Measurements from ENCODE around the gene TTC39A.

DNA sequence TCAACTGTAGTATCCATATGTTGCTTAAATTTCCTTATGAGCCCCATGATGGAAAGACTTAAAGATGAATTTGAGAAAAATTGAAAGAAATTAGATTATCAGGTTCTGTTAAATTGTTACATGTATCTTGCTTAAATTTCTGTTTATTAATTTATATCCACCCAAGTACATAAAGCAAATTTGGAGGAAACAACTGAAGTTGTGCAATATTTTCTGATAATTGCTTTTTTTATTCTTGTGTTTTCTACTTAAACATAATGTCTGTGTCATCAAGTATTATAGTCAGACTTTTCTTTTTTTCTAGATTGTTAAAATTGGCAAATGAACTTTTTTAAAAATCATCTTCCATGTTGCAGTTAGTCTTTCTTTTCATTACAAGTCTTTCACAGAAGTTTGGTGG is 57.4 kb downstream of the TTC39A start:
- TF ChIP-seq SIN3A (IDR thresholded peaks at IDR 0.05; ENCODE audit: borderline replicate concordance, insufficient read depth, low read length) (no peak), POLR2AphosphoS5 (IDR thresholded peaks at IDR 0.05; ENCODE audit: low read depth, low read length) (no peak)

Data from PFSK-1 (cell line).